B cell (primary cell): ENCODE data around the gene SNPH. TPM values are rescaled to one million over a fixed set of nuclear protein-coding genes. Genes with fewer than 3 reads are reported as not detected.
A peak's percentile ranks its signal among the peaks of the same experiment; 100 is the strongest.

Source experiments
- ATAC-seq: fragments of 200-7000 bp; cut with Tn5 transposase; one replicate; pipeline ENCODE4 v1.10.0; 2021; ENCODE audit warnings: low read depth, mild to moderate bottlenecking, moderate number of reproducible peaks, moderate library complexity
- CTCF ChIA-PET: fragments of 350-600 bp; sonication (Branson Sonifier 250); formaldehyde crosslinking; loops from one replicate; lab custom pipeline; 2021; ENCODE audit warnings: antibody characterized with exemption, inconsistent platforms; lab: Charles Lee
- POLR2A ChIA-PET: fragments of 350-600 bp; sonication (Branson Sonifier 250); formaldehyde crosslinking; loops from one replicate; lab custom pipeline; 2021; ENCODE audit warnings: antibody characterized with exemption; lab: Charles Lee
- DNase-seq: peaks from one replicate; pipeline ENCODE4 v3.0.0; 2013
- H2AFZ ChIP-seq: 2 replicates; pipeline ENCODE4 v1.6.1; 2012; ENCODE audit warnings: mild to moderate bottlenecking, low read depth, low read length; ENCODE audit not compliant: insufficient read depth, poor library complexity, severe bottlenecking
- H3K27ac ChIP-seq, 2 donors: 1 replicate in 1 of 2; 2 replicates in 1 of 2; pipeline ENCODE4 v1.5.1; 2012 to 2013; ENCODE audit warnings: low read length in 2 of 2, mild to moderate bottlenecking in 2 of 2, moderate library complexity in 1 of 2
- H3K27me3 ChIP-seq, 4 experiments: fragments of 200-600 bp in 1 of 4; sonication (generic) in 1 of 4; replicated peaks in 1 of 4; 1 replicate in 2 of 4; 2 replicates in 2 of 4; pipeline versions ENCODE4 v1.6.1 to v1.7.0; 2013 to 2016; ENCODE audit warnings: low read length in 3 of 4, mild to moderate bottlenecking in 2 of 4, mixed read lengths in 1 of 4, moderate library complexity in 1 of 4; ENCODE audit not compliant: insufficient read depth in 4 of 4, control insufficient read depth in 3 of 4; ENCODE audit errors: control extremely low read depth in 1 of 4
- H3K36me3 ChIP-seq, 2 experiments: replicated peaks in 1 of 2; 1 replicate in 1 of 2; 2 replicates in 1 of 2; pipeline versions ENCODE4 v1.6.1 to v1.7.1; 2013; ENCODE audit warnings: low read length in 1 of 2; ENCODE audit not compliant: insufficient read depth in 2 of 2, control insufficient read depth in 1 of 2; ENCODE audit errors: control extremely low read depth in 1 of 2, extremely low read depth in 1 of 2
- H3K4me1 ChIP-seq, 2 donors: fragments of 200-600 bp in 1 of 2; sonication (generic) in 1 of 2; 1 replicate in 1 of 2; 2 replicates in 1 of 2; pipeline versions ENCODE4 v1.5.1 to v1.6.1; 2013 to 2017; ENCODE audit warnings: low read length in 2 of 2; ENCODE audit not compliant: control insufficient read depth in 2 of 2, insufficient read depth in 2 of 2
- H3K4me2 ChIP-seq: replicated peaks from 2 replicates; pipeline ENCODE3; 2012; ENCODE audit warnings: mild to moderate bottlenecking, low read depth, low read length; ENCODE audit not compliant: poor library complexity, severe bottlenecking
- H3K4me3 ChIP-seq, 5 experiments: fragments of 200-600 bp in 1 of 5; sonication (generic) in 1 of 5; 1 replicate in 3 of 5; 2 replicates in 2 of 5; pipeline versions ENCODE4 v1.5.1 to v1.7.0; 2011 to 2016; ENCODE audit warnings: low read length in 4 of 5, mild to moderate bottlenecking in 4 of 5, low read depth in 2 of 5, control low read depth in 1 of 5, moderate library complexity in 1 of 5; ENCODE audit not compliant: insufficient read depth in 1 of 5; ENCODE audit errors: control extremely low read depth in 1 of 5, extremely low read depth in 1 of 5
- H3K79me2 ChIP-seq: fragments of 200-600 bp; sonication (generic); one replicate; pipeline ENCODE4 v1.6.0; 2016; ENCODE audit warnings: low read length; ENCODE audit not compliant: control insufficient read depth, insufficient read depth
- H3K9ac ChIP-seq: fragments of 200-600 bp; sonication (generic); 2 replicates; pipeline ENCODE4 v1.6.1; 2017; ENCODE audit warnings: mild to moderate bottlenecking, low read length, moderate library complexity
- H3K9me3 ChIP-seq, 3 donors: one replicate each; pipeline versions ENCODE4 v1.6.1 to v1.7.1; 2013; ENCODE audit warnings: low read length in 2 of 3; ENCODE audit not compliant: control insufficient read depth in 2 of 3, insufficient read depth in 1 of 3; ENCODE audit errors: control extremely low read depth in 1 of 3
- H4K20me1 ChIP-seq: 2 replicates; pipeline ENCODE4 v1.6.0; 2012; ENCODE audit warnings: mild to moderate bottlenecking, low read length; ENCODE audit not compliant: insufficient read depth, control insufficient read depth, poor library complexity, severe bottlenecking
- H3K27ac Mint-ChIP-seq: one replicate; pipeline ENCODE4 v1.8.0; 2021; ENCODE audit warnings: mixed read lengths
- H3K27me3 Mint-ChIP-seq: one replicate; pipeline ENCODE4 v1.8.0; 2021; ENCODE audit warnings: mixed read lengths
- H3K4me1 Mint-ChIP-seq: one replicate; pipeline ENCODE4 v1.8.0; 2021; ENCODE audit warnings: mixed read lengths
- H3K4me3 Mint-ChIP-seq: one replicate; pipeline ENCODE4 v1.8.0; 2021; ENCODE audit warnings: mixed read lengths
- H3K9me3 Mint-ChIP-seq: one replicate; pipeline ENCODE4 v1.8.0; 2022; ENCODE audit warnings: mixed read lengths; ENCODE audit not compliant: insufficient read depth
- EZH2 ChIP-seq: IDR thresholded peaks from 2 replicates; pipeline ENCODE4 v1.6.1; 2012; ENCODE audit warnings: borderline replicate concordance, low read depth, mild to moderate bottlenecking, moderate library complexity, low read length; ENCODE audit not compliant: insufficient read depth, poor library complexity, severe bottlenecking
- WGBS: methylation state at CpG from one replicate; pipeline ENCODE4 v1.1.5; 2013; ENCODE audit warnings: missing lambda C conversion rate; ENCODE audit not compliant: insufficient coverage; 5-methylcytosine and 5-hydroxymethylcytosine counted together
- intact Hi-C: fragments of 100-400 bp; cut with micrococcal nuclease; formaldehyde crosslinking; loops from one replicate; pipeline ENCODE4 v1.10.0; 2022
- polyA plus RNA-seq: library from polyadenylated mRNA; depleted of rRNA; stranded (reverse); fragments of >200 nt; gene quantifications from 2 replicates; pipeline ENCODE4 v1.2.3, GENCODE V29; 2012
- total RNA-seq, 2 donors: library from RNA; stranded (reverse); fragments of 120-200 nt in 1 of 2; gene quantifications; 1 replicate in 1 of 2; 2 replicates in 1 of 2; pipeline versions ENCODE4 v1.2.3 to v1.2.4, GENCODE V29; 2013 to 2022
- TF ChIP-seq, protein P1 (sequence below): fragments of 200-600 bp; IDR thresholded peaks from one replicate; pipeline ENCODE4 v1.8.0; 2022; ENCODE audit warnings: antibody characterized with exemption, mild to moderate bottlenecking

Gene SNPH
- total and polyA plus RNA-seq, 2 donors (not counting 1 experiment from before 2014, with no cell fraction given): 0.67 to 3.0 TPM

DNA sequence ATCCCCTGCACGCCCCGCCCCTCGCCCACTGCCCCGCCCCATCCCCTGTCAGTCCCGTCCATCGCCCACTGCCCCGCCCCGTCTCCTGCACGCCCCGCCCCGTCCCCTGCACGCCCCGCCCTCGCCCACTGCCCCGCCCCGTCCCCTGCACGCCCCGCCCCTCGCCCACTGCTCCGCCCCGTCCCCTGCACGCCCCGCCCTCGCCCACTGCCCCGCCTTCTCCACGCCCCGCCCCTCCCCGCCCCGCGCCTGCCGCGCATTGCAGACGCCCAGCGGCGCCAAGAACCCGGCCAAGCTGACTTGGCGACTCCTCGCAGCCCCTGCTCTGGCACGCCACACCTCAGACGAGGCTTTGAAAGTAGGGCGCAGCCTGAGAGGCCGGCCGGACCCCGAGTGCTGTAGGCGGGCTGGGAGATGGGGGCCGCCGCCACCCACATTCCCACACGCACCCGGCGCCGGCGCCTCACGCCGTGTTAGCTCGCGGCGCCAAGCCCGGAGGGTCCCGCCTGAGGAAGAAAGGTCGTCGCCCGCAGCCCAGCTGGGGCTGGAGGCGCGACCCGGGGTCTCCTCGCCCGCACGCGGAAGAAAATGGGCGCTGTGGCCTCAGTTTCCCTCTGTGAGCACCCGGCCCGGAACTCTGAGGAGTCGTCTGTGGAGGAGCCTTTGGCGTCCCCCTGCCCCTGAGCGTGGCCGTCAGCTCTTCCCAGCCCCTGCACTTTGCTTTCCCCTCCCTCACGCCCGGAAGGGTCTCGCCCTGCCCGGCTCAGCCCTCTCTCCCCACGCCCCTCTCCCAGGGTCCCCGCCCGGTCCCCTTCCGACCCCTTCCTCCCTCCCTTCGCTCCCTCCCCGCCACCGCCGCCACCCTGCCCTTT lies 40.1 kb upstream of the SNPH start, which contains the start of gene RAD21L1:
TSS of gene RAD21L1 (plus strand) at position 262 of the 872 bp plus-strand sequence. CDS start 2,410 bp downstream, outside the sequence.
- DNase-seq: peak; percentile 77
- H2AFZ ChIP-seq: peak within 1 kb of the TSS; percentile 82
- H3K27me3 Mint-ChIP-seq: peaks cover 31% of the 10 kb centered on the region

More for the DNA sequence above, 40.1 kb upstream of the SNPH start, which contains the start of gene RAD21L1:
- Histone ChIP-seq H3K27ac (no peak within 1 kb of the TSS), H3K4me2 (peak within 1 kb of the TSS; percentile 100), H3K9ac (peak within 1 kb of the TSS; percentile 72), H3K27me3 (peaks cover 1 to 34% (median 25%) of the 10 kb centered on the region in 4 experiments), H4K20me1 (no peaks in the 10 kb centered on the region), H3K4me3 (peak within 1 kb of the TSS in 4 of 5 experiments; percentile 46 to 61 (median 56)), H3K4me1 (peaks cover 16 to 17% of the 10 kb centered on the region in 2 donors), H3K36me3 (no peaks in the 10 kb centered on the region), H3K9me3 (peaks cover 0 to 24% (median 0%) of the 10 kb centered on the region in 3 donors), H3K79me2 (no peaks in the 10 kb centered on the region)
- Mint-ChIP-seq H3K4me1 (peaks cover 16% of the 10 kb centered on the region), H3K9me3 (no peaks in the 10 kb centered on the region), H3K4me3 (peak within 1 kb of the TSS; percentile 83), H3K27ac (no peak within 1 kb of the TSS)
- intact Hi-C loops: loop anchor here (10.0 kb wide), 2 partner anchors 111 to 239 kb away; partner anchors contain the start of genes NSFL1C and PSMF1
- POLR2A ChIA-PET: no interaction called here
- peak; percentile 84 for ATAC-seq
- TF ChIP-seq EZH2: no peak
- TF ChIP-seq, protein P1, sequence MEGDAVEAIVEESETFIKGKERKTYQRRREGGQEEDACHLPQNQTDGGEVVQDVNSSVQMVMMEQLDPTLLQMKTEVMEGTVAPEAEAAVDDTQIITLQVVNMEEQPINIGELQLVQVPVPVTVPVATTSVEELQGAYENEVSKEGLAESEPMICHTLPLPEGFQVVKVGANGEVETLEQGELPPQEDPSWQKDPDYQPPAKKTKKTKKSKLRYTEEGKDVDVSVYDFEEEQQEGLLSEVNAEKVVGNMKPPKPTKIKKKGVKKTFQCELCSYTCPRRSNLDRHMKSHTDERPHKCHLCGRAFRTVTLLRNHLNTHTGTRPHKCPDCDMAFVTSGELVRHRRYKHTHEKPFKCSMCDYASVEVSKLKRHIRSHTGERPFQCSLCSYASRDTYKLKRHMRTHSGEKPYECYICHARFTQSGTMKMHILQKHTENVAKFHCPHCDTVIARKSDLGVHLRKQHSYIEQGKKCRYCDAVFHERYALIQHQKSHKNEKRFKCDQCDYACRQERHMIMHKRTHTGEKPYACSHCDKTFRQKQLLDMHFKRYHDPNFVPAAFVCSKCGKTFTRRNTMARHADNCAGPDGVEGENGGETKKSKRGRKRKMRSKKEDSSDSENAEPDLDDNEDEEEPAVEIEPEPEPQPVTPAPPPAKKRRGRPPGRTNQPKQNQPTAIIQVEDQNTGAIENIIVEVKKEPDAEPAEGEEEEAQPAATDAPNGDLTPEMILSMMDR: no peak
- CTCF ChIA-PET: interaction anchor here (0.8 kb wide), 1 partner anchor 409 kb away, joined by 3 read pairs; no protein-coding TSS in a partner anchor
- WGBS: under 1% methylated on average over 59 of the region's 88 CpGs
